K562 (cell line): ENCODE data around the gene POU3F1. TPM values are rescaled to one million over a fixed set of nuclear protein-coding genes. Genes with fewer than 3 reads are reported as not detected.
A peak's percentile ranks its signal among the peaks of the same experiment; 100 is the strongest.

Source experiments
- ATF7 ChIP-seq: fragments of 450-650 bp; IDR thresholded peaks from 2 replicates; pipeline ENCODE4 v1.7.1; 2014; ENCODE audit warnings: mild to moderate bottlenecking, moderate library complexity
- DMBX1 ChIP-seq: fragments of 250-450 bp; sonication (Bioruptor Pico); IDR thresholded peaks from 2 replicates; pipeline ENCODE4 v1.8.0; 2022; ENCODE audit warnings: inconsistent platforms, mild to moderate bottlenecking, moderate library complexity, borderline replicate concordance
- FOXP1 ChIP-seq: sonication (generic); formaldehyde crosslinking; IDR thresholded peaks from 2 replicates; pipeline ENCODE4 v1.8.0; 2022; ENCODE audit warnings: mild to moderate bottlenecking, missing genetic modification reagents
- HDAC6 ChIP-seq: IDR thresholded peaks from 2 replicates; pipeline ENCODE4 v1.6.1; 2012; ENCODE audit warnings: low read depth, mild to moderate bottlenecking, control low read depth, inconsistent platforms, low read length, moderate library complexity
- HINFP ChIP-seq: fragments of 450-650 bp; conservative IDR thresholded peaks from 2 replicates; pipeline ENCODE4 v1.6.1; 2016; ENCODE audit warnings: missing genetic modification characterization, low read depth, mild to moderate bottlenecking, control low read depth, missing compliant biosample characterization
- NR2F6 ChIP-seq: fragments of 450-650 bp; formaldehyde crosslinking; IDR thresholded peaks from 2 replicates; pipeline ENCODE4 v1.4.0; 2020; ENCODE audit warnings: mild to moderate bottlenecking
- POU5F1 ChIP-seq: fragments of 150-350 bp; IDR thresholded peaks from 2 replicates; pipeline ENCODE4 v1.6.1; 2014; ENCODE audit warnings: borderline replicate concordance, low read length, low read depth, mild to moderate bottlenecking; ENCODE audit not compliant: partially characterized antibody
- SIRT6 ChIP-seq: IDR thresholded peaks from one replicate; pipeline ENCODE4 v1.6.1; 2012; ENCODE audit warnings: low read depth, mild to moderate bottlenecking, control low read depth, inconsistent platforms, low read length, moderate library complexity
- SMAD4 ChIP-seq: fragments of 250-450 bp; sonication (Bioruptor Pico); conservative IDR thresholded peaks from 2 replicates; pipeline ENCODE4 v1.8.0; 2021; ENCODE audit warnings: inconsistent platforms, mild to moderate bottlenecking, moderate library complexity
- SOX6 ChIP-seq: fragments of 450-650 bp; IDR thresholded peaks from 2 replicates; pipeline ENCODE4 v1.6.1; 2014; ENCODE audit warnings: mild to moderate bottlenecking
- STAG1 ChIP-seq: sonication (generic); formaldehyde crosslinking; IDR thresholded peaks from 2 replicates; pipeline ENCODE4 v1.5.0; 2020; ENCODE audit warnings: missing genetic modification reagents, borderline replicate concordance
- TAF7 ChIP-seq: fragments of 450-650 bp; IDR thresholded peaks from 2 replicates; pipeline ENCODE4 v1.6.1; 2016; ENCODE audit warnings: missing genetic modification characterization, missing compliant biosample characterization
- TEAD2 ChIP-seq: fragments of 450-650 bp; IDR thresholded peaks from 2 replicates; pipeline ENCODE4 v1.6.1; 2016; ENCODE audit warnings: missing genetic modification characterization, control low read depth, missing compliant biosample characterization
- USF1 ChIP-seq: sonication (generic); formaldehyde crosslinking; IDR thresholded peaks from 2 replicates; pipeline ENCODE4 v1.9.0; 2022; ENCODE audit warnings: mild to moderate bottlenecking, missing genetic modification reagents
- ZBTB7A ChIP-seq: IDR thresholded peaks from 2 replicates; pipeline ENCODE4 v1.6.1; 2011; ENCODE audit warnings: low read depth, mild to moderate bottlenecking, low read length, moderate library complexity, borderline replicate concordance; ENCODE audit not compliant: control insufficient read depth
- ZC3H11A ChIP-seq: IDR thresholded peaks from 2 replicates; pipeline ENCODE4 v1.6.1; 2012; ENCODE audit warnings: low read depth, low read length, improper control_type of control experiment
- ZNF224 ChIP-seq: sonication (generic); formaldehyde crosslinking; IDR thresholded peaks from 2 replicates; pipeline ENCODE4 v1.8.0; 2022; ENCODE audit warnings: mild to moderate bottlenecking, missing genetic modification reagents
- polyA plus RNA-seq, 8 experiments: library from polyadenylated mRNA; depleted of rRNA in 4 of 8; stranded (reverse) in 5 of 8; unstranded in 3 of 8; fragments of >200 nt; fragmentation: Nextera tagmentation in 2 of 8; fragmentation: Illumina TruSeq in 1 of 8; extraction: Ambion mirVana in 2 of 8; extraction: Trizol in 1 of 8; gene quantifications; 2 replicates each; pipeline versions ENCODE4 v1.2.1 to v1.2.3, GENCODE V29; 2011 to 2014; ENCODE audit warnings: inconsistent platforms in 1 of 8, missing spikeins in 1 of 8
- total RNA-seq, 7 experiments: library from RNA; depleted of rRNA in 6 of 7; stranded (reverse); fragments of >200 nt in 6 of 7; fragmentation: Illumina TruSeq in 2 of 7; extraction: Trizol in 2 of 7; gene quantifications; 2 replicates each; pipeline versions ENCODE4 v1.2.1 to v1.2.3, GENCODE V29; 2011 to 2021; ENCODE audit warnings: low replicate concordance in 1 of 7
- TF ChIP-seq, protein P1 (sequence below): sonication (generic); formaldehyde crosslinking; IDR thresholded peaks from 2 replicates; pipeline ENCODE4 v1.8.0; 2022; ENCODE audit warnings: mild to moderate bottlenecking, missing genetic modification reagents
- TF ChIP-seq, protein P2 (sequence below): fragments of 450-650 bp; IDR thresholded peaks from 2 replicates; pipeline ENCODE4 v1.6.1; 2016; ENCODE audit warnings: mild to moderate bottlenecking
- TF ChIP-seq, protein P3 (sequence below): sonication (generic); formaldehyde crosslinking; IDR thresholded peaks from 2 replicates; pipeline ENCODE4 v1.5.0; 2020; ENCODE audit warnings: missing genetic modification reagents
- TF ChIP-seq, protein P4 (sequence below): sonication (generic); formaldehyde crosslinking; IDR thresholded peaks from 2 replicates; pipeline ENCODE4 v1.8.1; 2022; ENCODE audit warnings: missing genetic modification reagents

POU3F1 gene
- total and polyA plus RNA-seq, 9 of the 15 experiments (the other 6 are each of a cell fraction or from before 2014, with no cell fraction given), result 0.09 TPM; not detected in 8

DNA sequence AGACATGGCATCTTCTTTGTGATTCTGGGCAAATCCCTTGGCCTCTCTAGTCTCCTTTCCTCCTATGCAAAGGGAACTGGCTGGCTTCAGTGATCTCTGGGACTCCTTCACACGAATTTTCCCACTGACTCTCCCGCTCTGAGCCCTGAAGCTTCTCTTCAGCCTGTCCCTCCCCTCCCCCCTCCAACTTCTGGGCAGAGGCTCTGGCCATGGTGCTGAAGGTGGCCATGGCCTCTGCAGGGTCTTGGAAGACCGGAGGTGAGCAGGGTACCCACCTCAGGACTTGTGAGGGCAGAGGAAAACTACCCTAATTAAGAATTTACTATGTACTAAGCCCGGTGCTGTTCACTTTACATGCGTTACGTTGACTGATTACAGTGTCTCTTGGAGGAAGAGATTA, 29.4 kb upstream of the POU3F1 start (continued):
- TF ChIP-seq STAG1, result 0 out of 2 replicates have a peak, but pooled peaks have one; percentile 25
- peak; percentile 24; the same call in 1 of the 2 replicates for TF ChIP-seq HINFP (tag)
- TF ChIP-seq SOX6, result no peak
- 0 out of 2 replicates have a peak, but pooled peaks have one; percentile 44 for TF ChIP-seq FOXP1 (CRISPR knock-in tag)
- no peak for TF ChIP-seq TAF7
- TF ChIP-seq, protein P1, sequence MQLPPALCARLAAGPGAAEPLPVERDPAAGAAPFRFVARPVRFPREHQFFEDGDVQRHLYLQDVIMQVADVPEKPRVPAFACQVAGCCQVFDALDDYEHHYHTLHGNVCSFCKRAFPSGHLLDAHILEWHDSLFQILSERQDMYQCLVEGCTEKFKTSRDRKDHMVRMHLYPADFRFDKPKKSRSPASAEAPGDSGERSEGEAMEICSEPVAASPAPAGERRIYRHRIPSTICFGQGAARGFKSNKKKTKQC (CRISPR knock-in tag), result peak; percentile 63; the same call in 1 of the 2 replicates
- no peak for TF ChIP-seq POU5F1
- no peak for TF ChIP-seq SIRT6
- no peak for TF ChIP-seq TEAD2 (tag)
- no peak for TF ChIP-seq HDAC6
- TF ChIP-seq, protein P2, sequence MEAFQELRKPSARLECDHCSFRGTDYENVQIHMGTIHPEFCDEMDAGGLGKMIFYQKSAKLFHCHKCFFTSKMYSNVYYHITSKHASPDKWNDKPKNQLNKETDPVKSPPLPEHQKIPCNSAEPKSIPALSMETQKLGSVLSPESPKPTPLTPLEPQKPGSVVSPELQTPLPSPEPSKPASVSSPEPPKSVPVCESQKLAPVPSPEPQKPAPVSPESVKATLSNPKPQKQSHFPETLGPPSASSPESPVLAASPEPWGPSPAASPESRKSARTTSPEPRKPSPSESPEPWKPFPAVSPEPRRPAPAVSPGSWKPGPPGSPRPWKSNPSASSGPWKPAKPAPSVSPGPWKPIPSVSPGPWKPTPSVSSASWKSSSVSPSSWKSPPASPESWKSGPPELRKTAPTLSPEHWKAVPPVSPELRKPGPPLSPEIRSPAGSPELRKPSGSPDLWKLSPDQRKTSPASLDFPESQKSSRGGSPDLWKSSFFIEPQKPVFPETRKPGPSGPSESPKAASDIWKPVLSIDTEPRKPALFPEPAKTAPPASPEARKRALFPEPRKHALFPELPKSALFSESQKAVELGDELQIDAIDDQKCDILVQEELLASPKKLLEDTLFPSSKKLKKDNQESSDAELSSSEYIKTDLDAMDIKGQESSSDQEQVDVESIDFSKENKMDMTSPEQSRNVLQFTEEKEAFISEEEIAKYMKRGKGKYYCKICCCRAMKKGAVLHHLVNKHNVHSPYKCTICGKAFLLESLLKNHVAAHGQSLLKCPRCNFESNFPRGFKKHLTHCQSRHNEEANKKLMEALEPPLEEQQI, result peak; percentile 70
- TF ChIP-seq DMBX1 (CRISPR knock-in tag), result peak; percentile 43; the same call in 1 of the 2 replicates
- 0 out of 2 replicates have a peak, but pooled peaks have one; percentile 45 for TF ChIP-seq SMAD4 (CRISPR knock-in tag)
- no peak for TF ChIP-seq USF1 (CRISPR knock-in tag)
- peak; percentile 82; the same call in 1 of the 2 replicates for TF ChIP-seq ZNF224 (CRISPR knock-in tag)
- TF ChIP-seq ZC3H11A, result no peak
- TF ChIP-seq ATF7, result no peak
- no peak for TF ChIP-seq NR2F6 (CRISPR knock-in tag)
- 0 out of 2 replicates have a peak, but pooled peaks have one; percentile 30 for TF ChIP-seq ZBTB7A
- TF ChIP-seq, protein P3, sequence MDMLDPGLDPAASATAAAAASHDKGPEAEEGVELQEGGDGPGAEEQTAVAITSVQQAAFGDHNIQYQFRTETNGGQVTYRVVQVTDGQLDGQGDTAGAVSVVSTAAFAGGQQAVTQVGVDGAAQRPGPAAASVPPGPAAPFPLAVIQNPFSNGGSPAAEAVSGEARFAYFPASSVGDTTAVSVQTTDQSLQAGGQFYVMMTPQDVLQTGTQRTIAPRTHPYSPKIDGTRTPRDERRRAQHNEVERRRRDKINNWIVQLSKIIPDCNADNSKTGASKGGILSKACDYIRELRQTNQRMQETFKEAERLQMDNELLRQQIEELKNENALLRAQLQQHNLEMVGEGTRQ (CRISPR knock-in tag), result no peak
- TF ChIP-seq, protein P4, sequence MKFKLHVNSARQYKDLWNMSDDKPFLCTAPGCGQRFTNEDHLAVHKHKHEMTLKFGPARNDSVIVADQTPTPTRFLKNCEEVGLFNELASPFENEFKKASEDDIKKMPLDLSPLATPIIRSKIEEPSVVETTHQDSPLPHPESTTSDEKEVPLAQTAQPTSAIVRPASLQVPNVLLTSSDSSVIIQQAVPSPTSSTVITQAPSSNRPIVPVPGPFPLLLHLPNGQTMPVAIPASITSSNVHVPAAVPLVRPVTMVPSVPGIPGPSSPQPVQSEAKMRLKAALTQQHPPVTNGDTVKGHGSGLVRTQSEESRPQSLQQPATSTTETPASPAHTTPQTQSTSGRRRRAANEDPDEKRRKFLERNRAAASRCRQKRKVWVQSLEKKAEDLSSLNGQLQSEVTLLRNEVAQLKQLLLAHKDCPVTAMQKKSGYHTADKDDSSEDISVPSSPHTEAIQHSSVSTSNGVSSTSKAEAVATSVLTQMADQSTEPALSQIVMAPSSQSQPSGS, result no peak
